SK-N-MC (cell line): Measurements from ENCODE around the gene MTARC2.

ENCODE experiments used
- EZH2 ChIP-seq: fragments of 200-600 bp; sonication (generic); IDR thresholded peaks from one replicate; pipeline ENCODE4 v1.6.1; 2017; ENCODE audit warnings: antibody characterized with exemption
- POLR2AphosphoS5 ChIP-seq: IDR thresholded peaks from 2 replicates; pipeline ENCODE4 v1.6.1; 2012; ENCODE audit warnings: mild to moderate bottlenecking, low read depth, low read length, borderline replicate concordance

GRCh38 chr1:220789532-220790147, 41.5 kb downstream of the MTARC2 start:
- TF ChIP-seq EZH2, result no peak
- no peak for TF ChIP-seq POLR2AphosphoS5
